Activated CD4-positive, alpha-beta T cell treated with anti-CD3 and anti-CD28 coated beads, Interleukin-2, amount 10 ng/mL, durations not matched to agents 7 days and 5 days (primary cell): ENCODE results near the gene MYBPC2. TPM values are rescaled to one million over a fixed set of nuclear protein-coding genes. Genes with fewer than 3 reads are reported as not detected.

Source experiments
- CTCF ChIA-PET: fragments of 350-600 bp; sonication (Branson Sonifier 250); formaldehyde crosslinking; loops from one replicate; lab custom pipeline; 2021; ENCODE audit warnings: antibody characterized with exemption; lab: Charles Lee
- POLR2A ChIA-PET: fragments of 350-600 bp; sonication (Branson Sonifier 250); formaldehyde crosslinking; loops from one replicate; lab custom pipeline; 2021; ENCODE audit warnings: antibody characterized with exemption; lab: Charles Lee
- DNase-seq: peaks from one replicate; pipeline ENCODE4 v3.0.0-alpha.2; 2020
- H3K27ac Mint-ChIP-seq: one replicate; pipeline ENCODE4 v1.8.0; 2021; ENCODE audit warnings: mild to moderate bottlenecking, moderate library complexity, mixed read lengths
- H3K27me3 Mint-ChIP-seq: one replicate; pipeline ENCODE4 v1.8.0; 2021; ENCODE audit warnings: mixed read lengths
- H3K36me3 Mint-ChIP-seq: one replicate; pipeline ENCODE4 v1.8.0; 2021; ENCODE audit warnings: low read depth, mixed read lengths
- H3K4me1 Mint-ChIP-seq: one replicate; pipeline ENCODE4 v1.8.0; 2021; ENCODE audit warnings: mixed read lengths
- H3K4me3 Mint-ChIP-seq: one replicate; pipeline ENCODE4 v1.8.0; 2021; ENCODE audit warnings: mild to moderate bottlenecking, moderate library complexity, mixed read lengths
- H3K9me3 Mint-ChIP-seq: one replicate; pipeline ENCODE4 v1.8.0; 2021; ENCODE audit warnings: mixed read lengths
- total RNA-seq, 2 experiments: library from RNA; stranded (reverse); gene quantifications; one replicate each; pipeline ENCODE4 v1.2.3, GENCODE V29; 2021

MYBPC2 gene
- total RNA-seq, 2 experiments from 2014 or later, result not detected

DNA sequence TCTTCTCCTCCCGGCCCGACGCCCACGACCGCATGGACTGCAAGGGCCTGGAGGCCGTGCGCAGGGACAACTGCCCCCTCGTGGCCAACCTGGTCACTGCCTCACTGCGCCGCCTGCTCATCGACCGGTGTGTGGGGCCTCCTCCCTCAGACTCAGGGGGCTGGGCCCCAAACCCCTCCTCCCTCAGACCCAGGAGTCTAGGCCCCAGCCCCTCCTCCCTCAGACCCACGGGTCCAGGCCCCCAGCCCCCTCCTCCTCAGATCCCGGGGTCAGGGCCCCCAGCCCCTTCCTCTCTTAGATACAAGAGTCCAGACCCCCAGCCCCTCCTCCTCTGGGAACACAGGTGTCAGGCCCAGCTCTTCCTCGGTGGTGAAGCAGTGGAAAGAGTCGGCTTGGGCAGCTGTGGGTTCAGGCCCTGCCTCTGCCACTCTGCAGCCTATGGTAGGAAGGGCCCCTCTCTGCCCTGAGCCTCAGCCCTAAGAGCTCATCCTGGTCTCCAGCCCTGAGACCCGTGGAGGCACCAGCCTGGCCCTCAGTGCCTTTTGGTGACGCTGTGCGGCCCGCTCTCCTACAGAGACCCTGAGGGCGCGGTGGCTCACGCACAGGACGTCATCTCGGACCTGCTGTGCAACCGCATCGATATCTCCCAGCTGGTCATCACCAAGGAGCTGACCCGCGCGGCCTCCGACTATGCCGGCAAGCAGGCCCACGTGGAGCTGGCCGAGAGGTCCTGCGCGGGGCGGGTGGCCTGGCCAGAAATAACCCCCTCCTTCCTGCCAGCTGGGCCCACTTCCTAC is 17.6 kb upstream of the MYBPC2 start:
- Mint-ChIP-seq H3K27me3 (peaks cover 8% of the 10 kb centered on the region), H3K27ac (no peak overlapping the region), H3K4me1 (peaks cover 9% of the 10 kb centered on the region), H3K9me3 (no peaks in the 10 kb centered on the region), H3K4me3 (no peak overlapping the region), H3K36me3 (peaks cover 23% of the 10 kb centered on the region)
- DNase-seq, result peak; percentile 69
- CTCF ChIA-PET, result interaction anchor here (0.6 to 1.5 kb wide), 11 partner anchors 11 to 114 kb away, joined by 3 to 4 read pairs (median 3); no protein-coding TSS in a partner anchor
- POLR2A ChIA-PET, result no interaction called here

DNA sequence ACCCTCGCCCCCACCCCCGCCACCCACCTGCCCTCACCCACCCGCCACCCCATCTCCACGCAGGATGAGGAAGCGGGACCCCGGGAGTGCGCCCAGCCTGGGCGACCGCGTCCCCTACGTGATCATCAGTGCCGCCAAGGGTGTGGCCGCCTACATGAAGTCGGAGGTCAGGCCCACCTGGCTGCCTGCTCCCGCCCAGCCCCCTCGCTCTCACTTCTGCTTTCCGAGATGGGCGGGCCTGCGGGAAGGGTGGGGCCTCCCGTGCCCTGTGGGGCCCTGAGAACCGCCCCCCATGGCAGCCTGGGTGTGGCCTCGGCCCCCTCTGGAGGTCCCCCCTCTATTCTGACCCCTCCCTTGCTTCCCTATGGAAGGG is 17.0 kb upstream of the MYBPC2 start:
- peaks cover 12% of the 10 kb centered on the region for H3K4me1 Mint-ChIP-seq
- ChIA-PET POLR2A (no interaction called here), CTCF (interaction anchor here (0.6 to 1.5 kb wide), 10 partner anchors 10 to 681 kb away, joined by 3 to 4 read pairs (median 3); no protein-coding TSS in a partner anchor)
- peaks cover 18% of the 10 kb centered on the region for H3K36me3 Mint-ChIP-seq
- H3K4me3 Mint-ChIP-seq, result no peak overlapping the region
- peaks cover 10% of the 10 kb centered on the region for H3K27me3 Mint-ChIP-seq
- no peak for DNase-seq
- no peaks in the 10 kb centered on the region for H3K9me3 Mint-ChIP-seq
- H3K27ac Mint-ChIP-seq, result no peak overlapping the region

DNA sequence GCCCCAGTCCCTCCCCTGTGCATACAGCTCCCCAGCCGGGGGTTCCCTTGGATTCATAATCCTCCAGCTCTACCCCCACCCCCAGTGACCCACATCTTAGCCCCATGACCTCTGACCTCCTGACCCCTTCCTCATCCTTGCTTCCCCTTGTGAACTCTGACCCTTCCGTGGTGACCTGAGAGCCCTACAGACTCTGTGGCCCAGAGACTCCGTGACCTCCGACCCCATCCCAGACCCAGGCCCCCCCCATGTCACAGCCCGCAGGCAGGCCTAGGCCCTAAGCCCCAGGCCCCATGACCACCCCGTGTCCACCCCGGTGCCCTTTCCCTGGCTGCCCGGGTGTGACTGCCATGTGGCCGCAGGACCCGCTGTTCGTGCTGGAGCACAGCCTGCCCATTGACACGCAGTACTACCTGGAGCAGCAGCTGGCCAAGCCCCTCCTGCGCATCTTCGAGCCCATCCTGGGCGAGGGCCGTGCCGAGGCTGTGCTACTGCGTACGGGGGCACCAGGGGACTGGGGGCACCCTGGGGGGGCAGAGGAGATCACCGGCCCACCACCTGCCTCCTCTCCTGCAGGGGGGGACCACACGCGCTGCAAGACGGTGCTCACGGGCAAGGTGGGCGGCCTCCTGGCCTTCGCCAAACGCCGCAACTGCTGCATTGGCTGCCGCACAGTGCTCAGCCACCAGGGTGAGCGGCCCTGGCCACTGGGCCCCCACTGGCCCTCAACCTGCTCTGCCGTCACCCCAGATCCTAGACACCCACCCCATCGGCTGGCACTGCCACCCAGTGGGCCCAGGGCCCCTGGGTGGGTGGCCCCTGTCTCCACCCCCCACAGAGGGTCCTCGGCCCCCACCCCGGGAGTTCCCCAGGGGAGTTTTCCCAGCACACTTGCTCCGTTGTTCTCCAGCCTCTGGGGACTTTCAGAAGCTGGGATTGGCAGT is 16.4 kb upstream of the MYBPC2 start:
- Mint-ChIP-seq H3K4me1 (peaks cover 12% of the 10 kb centered on the region), H3K9me3 (no peaks in the 10 kb centered on the region), H3K4me3 (no peak overlapping the region), H3K27me3 (peaks cover 10% of the 10 kb centered on the region), H3K27ac (no peak overlapping the region), H3K36me3 (peaks cover 18% of the 10 kb centered on the region)
- no peak for DNase-seq
- POLR2A ChIA-PET, result no interaction called here
- CTCF ChIA-PET, result interaction anchor here (0.6 to 1.5 kb wide), 7 partner anchors 8 to 680 kb away, joined by 3 to 4 read pairs (median 3); no protein-coding TSS in a partner anchor

DNA sequence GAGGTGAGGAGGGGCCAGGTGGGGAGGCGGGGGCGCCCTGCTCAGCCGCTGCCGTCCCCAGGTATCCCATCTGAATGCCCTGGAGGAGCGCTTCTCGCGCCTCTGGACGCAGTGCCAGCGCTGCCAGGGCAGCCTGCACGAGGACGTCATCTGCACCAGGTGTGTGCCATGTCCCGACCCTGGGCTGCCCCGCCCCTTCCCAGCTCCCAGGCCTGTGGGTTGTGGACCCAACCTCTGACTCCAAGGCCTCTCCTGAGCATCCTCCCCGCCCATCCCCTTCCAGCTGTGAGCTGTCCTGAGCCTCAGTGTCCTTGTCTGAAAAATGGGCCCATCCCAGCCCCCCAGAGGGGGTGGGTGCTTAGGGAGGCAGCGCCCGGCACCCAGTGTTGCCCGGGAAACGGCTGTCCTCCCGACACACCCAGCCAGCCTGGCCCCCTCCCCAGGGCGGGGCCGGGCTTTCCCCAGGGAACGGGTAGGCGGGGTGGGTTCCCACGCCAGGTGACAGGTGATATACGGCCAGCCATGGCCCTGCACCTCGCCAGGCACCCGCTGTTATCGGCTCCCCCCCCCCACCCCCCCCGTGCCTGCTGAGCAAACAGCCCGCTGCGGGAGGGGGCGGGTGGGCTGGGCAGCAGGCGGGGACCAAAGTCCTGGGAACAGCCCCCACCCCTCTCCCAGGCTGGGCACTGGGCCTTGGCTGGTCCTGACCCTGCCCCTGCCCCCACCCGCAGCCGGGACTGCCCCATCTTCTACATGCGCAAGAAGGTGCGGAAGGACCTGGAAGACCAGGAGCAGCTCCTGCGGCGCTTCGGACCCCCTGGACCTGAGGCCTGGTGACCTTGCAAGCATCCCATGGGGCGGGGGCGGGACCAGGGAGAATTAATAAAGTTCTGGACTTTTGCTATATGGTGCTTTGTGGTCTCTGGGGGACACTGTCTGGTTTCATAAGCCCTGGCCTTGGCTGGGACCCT is 15.3 kb upstream of the MYBPC2 start:
- Mint-ChIP-seq H3K27me3 (peaks cover 10% of the 10 kb centered on the region), H3K4me1 (peaks cover 12% of the 10 kb centered on the region), H3K27ac (no peak overlapping the region), H3K4me3 (no peak overlapping the region), H3K36me3 (peaks cover 13% of the 10 kb centered on the region), H3K9me3 (no peaks in the 10 kb centered on the region)
- no peak for DNase-seq
- CTCF ChIA-PET, result no interaction called here
- POLR2A ChIA-PET, result no interaction called here

DNA sequence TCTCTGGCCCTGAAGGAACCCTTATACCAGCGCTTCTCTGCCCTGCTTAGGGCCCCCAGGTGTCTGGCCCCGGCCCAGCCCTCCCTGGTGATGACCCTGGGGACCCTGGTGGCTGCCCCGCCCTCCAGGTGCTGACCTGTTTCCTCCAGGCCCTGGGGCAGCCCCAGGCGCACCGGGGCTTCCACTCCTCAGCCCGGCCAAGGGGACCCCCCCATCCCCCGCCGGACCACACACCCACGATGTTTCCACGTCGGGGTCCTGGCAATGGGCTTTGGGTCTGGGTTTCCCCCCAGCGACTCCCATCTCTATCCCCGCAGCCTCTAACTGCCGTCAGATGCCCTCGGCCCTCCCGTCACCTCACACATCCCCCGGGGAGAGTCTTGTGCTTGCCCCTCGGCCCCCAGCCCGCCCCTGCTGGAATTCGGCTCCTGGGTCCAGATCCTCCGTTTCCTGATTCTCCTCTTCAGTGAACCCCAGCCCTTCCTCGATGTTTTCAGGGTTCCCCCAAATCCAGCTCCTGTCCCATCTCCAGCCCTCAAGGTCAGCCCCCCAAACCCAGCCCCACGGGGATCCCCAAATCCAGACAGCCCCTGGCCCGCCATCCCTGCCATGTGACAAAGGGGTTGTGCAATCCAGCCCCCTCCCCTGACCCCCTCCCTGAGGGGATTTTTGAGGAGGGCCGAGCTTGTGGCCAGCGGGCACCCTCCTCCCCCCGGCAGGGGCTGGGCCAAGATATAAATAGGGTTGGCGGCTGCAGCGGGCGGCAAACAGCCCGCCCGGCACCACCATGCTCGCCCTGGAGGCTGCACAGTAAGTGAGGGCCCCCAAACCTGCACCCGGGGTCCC is 14.3 kb upstream of the MYBPC2 start, which contains the start of gene SPIB:
Gene SPIB (plus strand): TSS at position 763 of the 846 bp plus-strand sequence. CDS start 25 bp downstream, at position 788.
- DNase-seq, result no peak
- Mint-ChIP-seq H3K4me3 (no peak within 1 kb of the TSS), H3K4me1 (peaks cover 12% of the 10 kb centered on the region), H3K9me3 (no peaks in the 10 kb centered on the region), H3K36me3 (peaks cover 6% of the 10 kb centered on the region), H3K27me3 (peaks cover 10% of the 10 kb centered on the region), H3K27ac (no peak within 1 kb of the TSS)
- ChIA-PET POLR2A (no interaction called here), CTCF (no interaction called here)

DNA sequence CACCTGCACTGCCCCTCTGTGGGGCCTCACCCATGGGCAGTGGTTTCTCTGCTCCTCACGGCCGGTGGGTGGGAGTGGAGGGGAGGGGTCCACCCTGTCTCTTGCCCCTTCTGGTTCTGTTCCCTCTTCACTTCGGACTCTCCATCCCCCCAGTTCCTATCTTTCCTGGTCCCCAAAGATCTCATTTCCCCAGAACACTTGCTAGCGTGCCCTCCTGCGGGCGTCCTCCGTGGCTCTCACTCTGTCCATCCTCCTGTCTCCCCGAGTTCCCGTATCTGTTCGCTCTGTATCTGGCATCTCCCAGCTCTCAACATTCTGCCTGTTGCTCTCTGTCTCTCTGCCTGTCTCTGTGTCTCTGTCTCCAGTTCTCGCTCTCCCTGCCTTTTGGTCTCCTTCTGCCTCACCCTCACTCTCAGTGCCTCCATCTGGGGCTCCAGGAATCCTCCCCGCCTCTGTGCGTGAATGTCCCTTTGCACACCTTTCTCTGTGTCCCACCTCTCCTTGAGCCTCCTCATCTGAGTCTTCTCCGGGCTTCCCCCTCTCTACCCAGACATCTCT is 13.6 kb upstream of the MYBPC2 start:
- POLR2A ChIA-PET, result no interaction called here
- DNase-seq, result no peak
- peaks cover 6% of the 10 kb centered on the region for H3K36me3 Mint-ChIP-seq
- H3K9me3 Mint-ChIP-seq, result no peaks in the 10 kb centered on the region
- peaks cover 12% of the 10 kb centered on the region for H3K4me1 Mint-ChIP-seq
- H3K27ac Mint-ChIP-seq, result no peak overlapping the region
- H3K27me3 Mint-ChIP-seq, result peaks cover 10% of the 10 kb centered on the region
- H3K4me3 Mint-ChIP-seq, result no peak overlapping the region
- CTCF ChIA-PET, result no interaction called here

DNA sequence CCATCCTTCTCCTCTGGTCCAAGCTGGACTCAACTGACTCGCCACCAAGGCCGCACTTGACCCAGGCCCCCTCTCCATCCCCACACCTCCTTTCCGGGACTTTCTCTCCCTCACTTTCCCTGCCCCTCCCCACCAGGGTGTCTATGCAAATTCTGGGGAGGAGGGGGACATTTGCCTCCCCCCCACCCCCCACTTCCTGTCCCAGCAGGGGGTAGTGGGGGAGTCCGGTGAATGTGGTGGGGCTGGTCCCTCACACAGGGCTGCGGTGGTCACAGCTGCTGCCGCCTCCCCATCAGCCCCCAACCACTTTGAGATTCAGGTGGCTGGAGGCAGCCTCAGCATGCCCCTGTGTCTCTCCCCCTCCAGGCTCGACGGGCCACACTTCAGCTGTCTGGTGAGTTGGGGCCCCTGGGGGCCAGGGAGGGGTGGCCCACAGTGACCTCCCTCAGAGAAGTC is 13.1 kb upstream of the MYBPC2 start:
- DNase-seq, result no peak
- H3K36me3 Mint-ChIP-seq, result peaks cover 3% of the 10 kb centered on the region
- H3K4me1 Mint-ChIP-seq, result peaks cover 12% of the 10 kb centered on the region
- no peak overlapping the region for H3K4me3 Mint-ChIP-seq
- no peak overlapping the region for H3K27ac Mint-ChIP-seq
- peaks cover 10% of the 10 kb centered on the region for H3K27me3 Mint-ChIP-seq
- H3K9me3 Mint-ChIP-seq, result no peaks in the 10 kb centered on the region
- POLR2A ChIA-PET, result no interaction called here
- CTCF ChIA-PET, result no interaction called here

GRCh38 chr19:50420127-50420526 is 12.6 kb upstream of the MYBPC2 start:
- no peak for DNase-seq
- ChIA-PET CTCF (no interaction called here), POLR2A (no interaction called here)
- Mint-ChIP-seq H3K27ac (no peak overlapping the region), H3K4me3 (no peak overlapping the region), H3K4me1 (peaks cover 10% of the 10 kb centered on the region), H3K9me3 (no peaks in the 10 kb centered on the region), H3K36me3 (no peaks in the 10 kb centered on the region), H3K27me3 (peaks cover 10% of the 10 kb centered on the region)

GRCh38 chr19:50420808-50421207 is 11.9 kb upstream of the MYBPC2 start:
- Mint-ChIP-seq H3K9me3 (no peaks in the 10 kb centered on the region), H3K27ac (no peak overlapping the region), H3K36me3 (no peaks in the 10 kb centered on the region), H3K4me1 (peaks cover 10% of the 10 kb centered on the region), H3K4me3 (no peak overlapping the region), H3K27me3 (peaks cover 10% of the 10 kb centered on the region)
- no peak for DNase-seq
- ChIA-PET POLR2A (no interaction called here), CTCF (no interaction called here)

DNA sequence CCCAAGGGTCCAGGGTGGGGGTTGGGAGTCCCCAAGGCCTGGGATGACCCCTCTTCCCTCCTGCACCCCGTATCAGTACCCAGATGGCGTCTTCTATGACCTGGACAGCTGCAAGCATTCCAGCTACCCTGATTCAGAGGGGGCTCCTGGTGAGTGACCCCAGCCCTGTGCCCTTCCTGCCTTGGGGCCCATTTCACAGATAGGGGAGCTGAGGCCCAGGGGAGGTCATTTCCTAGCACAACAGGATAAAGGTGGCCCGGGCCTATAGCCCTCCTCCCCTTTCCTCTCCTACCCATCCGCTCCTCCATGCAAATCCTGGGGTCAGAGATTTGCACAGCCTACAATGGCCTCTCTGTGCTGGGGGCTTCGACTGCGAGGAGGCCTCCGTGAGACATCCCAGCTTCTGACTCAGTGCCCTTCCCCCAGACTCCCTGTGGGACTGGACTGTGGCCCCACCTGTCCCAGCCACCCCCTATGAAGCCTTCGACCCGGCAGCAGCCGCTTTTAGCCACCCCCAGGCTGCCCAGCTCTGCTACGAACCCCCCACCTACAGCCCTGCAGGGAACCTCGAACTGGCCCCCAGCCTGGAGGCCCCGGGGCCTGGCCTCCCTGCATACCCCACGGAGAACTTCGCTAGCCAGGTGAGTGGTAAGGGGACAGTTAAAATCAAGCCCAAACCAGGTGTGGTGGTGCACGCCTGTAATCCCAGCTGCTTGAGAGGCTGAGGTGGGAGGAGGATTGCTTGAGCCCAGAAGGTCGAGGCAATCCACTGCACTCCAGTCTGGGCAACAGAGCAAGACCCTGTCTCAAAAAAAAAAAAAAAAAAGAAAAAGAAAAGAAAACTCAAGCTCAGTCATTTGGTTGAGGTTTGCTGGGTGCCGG is 10.1 kb upstream of the MYBPC2 start:
- ChIA-PET CTCF (interaction anchor here (1.1 kb wide), 1 partner anchor 19 kb away, joined by 3 read pairs; no protein-coding TSS in a partner anchor), POLR2A (no interaction called here)
- Mint-ChIP-seq H3K27me3 (peaks cover 10% of the 10 kb centered on the region), H3K4me1 (peaks cover 10% of the 10 kb centered on the region), H3K4me3 (no peak overlapping the region), H3K27ac (no peak overlapping the region), H3K36me3 (no peaks in the 10 kb centered on the region), H3K9me3 (no peaks in the 10 kb centered on the region)
- DNase-seq, result no peak
